Pancreas (tissue), 8 donors: ENCODE measurements around the gene C2CD4C. TPM values are rescaled to one million over a fixed set of nuclear protein-coding genes. Genes with fewer than 3 reads are reported as not detected.

ENCODE experiments used
- polyA plus RNA-seq, 2 donors: library from polyadenylated mRNA; stranded (reverse); fragments of 200-250 nt; gene quantifications; one replicate each; pipeline ENCODE4 v1.2.3, GENCODE V29; 2013
- total RNA-seq, 6 donors: library from RNA; stranded (reverse); fragmentation: NEBNext Ultra II Directional in 4 of 6; extraction: Animal tissue kit (Norgen Biotek cat#: 25700) in 4 of 6; gene quantifications; one replicate each; pipeline versions ENCODE4 v1.2.1 to v1.2.4, GENCODE V29; 2021 to 2023
- donor health status: healthy with polysubstance abuse.
- donor health status: DM: no; HTN: no; CAD: no; lungs with moderate emphysema.
- donor health status: DM: no; HTN: no; CAD: no.
- donor health status: Bipolar disorder and iron deficiency.
- donor health status: DM: yes; HTN: yes; CAD: no.
- donor health status: DM: no; HTN: no; CAD: no.
- donor health status: DM: no; HTN: no; CAD: no.
- donor health status: DM: yes; HTN: yes; CAD: no.

Gene C2CD4C
- total and polyA plus RNA-seq, 8 donors: 0.16 to 2.1 (median 0.90) TPM

Other genes with a start within 250 kb of the C2CD4C start
- gene PLPP2, start 117.7 kb downstream of the C2CD4C start, total RNA-seq: 10 to 100 TPM; 15.7 to 44.0 (median 24.8) TPM
- gene PLPP2, start 117.7 kb downstream of the C2CD4C start, polyA plus RNA-seq: 10 to 100 TPM; 67.3 to 93.8 TPM
- gene MIER2, start 64.4 kb downstream of the C2CD4C start, total RNA-seq: 10 to 100 TPM in 2 of 6 donors, 1 to 10 TPM in 4; 6.9 to 12.9 (median 8.8) TPM
- 10 to 100 TPM; 18.9 to 20.1 TPM for gene MIER2, start 64.4 kb downstream of the C2CD4C start, polyA plus RNA-seq
- gene SHC2, start 51.9 kb upstream of the C2CD4C start, total RNA-seq: 100 to 1,000 TPM in 3 of 6 donors, 10 to 100 TPM in 3; 76.2 to 130 (median 99.9) TPM
- gene SHC2, start 51.9 kb upstream of the C2CD4C start, polyA plus RNA-seq: 100 to 1,000 TPM; 257 to 382 TPM
- 1 to 10 TPM in 4 of 6 donors, under 1 TPM in 2; 0.66 to 4.2 (median 1.2) TPM for gene MADCAM1, start 87.3 kb upstream of the C2CD4C start, total RNA-seq
- gene MADCAM1, start 87.3 kb upstream of the C2CD4C start, polyA plus RNA-seq: 1 to 10 TPM; 2.5 to 7.5 TPM
- gene TPGS1, start 98.3 kb upstream of the C2CD4C start, total RNA-seq: 10 to 100 TPM in 4 of 6 donors, 1 to 10 TPM in 2; 8.8 to 16.2 (median 10.7) TPM
- 10 to 100 TPM; 14.3 to 29.7 TPM for gene TPGS1, start 98.3 kb upstream of the C2CD4C start, polyA plus RNA-seq
- gene CDC34, start 122.6 kb upstream of the C2CD4C start, total RNA-seq: 10 to 100 TPM; 26.2 to 49.4 (median 39.1) TPM
- gene CDC34, start 122.6 kb upstream of the C2CD4C start, polyA plus RNA-seq: 100 to 1,000 TPM in 1 of 2 donors, 10 to 100 TPM in 1; 80.0 to 107 TPM
- gene GZMM, start 134.9 kb upstream of the C2CD4C start, total RNA-seq: under 1 TPM in 4 of 6 donors, not detected in 2; 0.28 to 0.38 (median 0.33) TPM
- gene GZMM, start 134.9 kb upstream of the C2CD4C start, polyA plus RNA-seq: under 1 TPM; 0.31 to 0.38 TPM
- gene BSG, start 163.4 kb upstream of the C2CD4C start, total RNA-seq: 100 to 1,000 TPM; 122 to 200 (median 149) TPM
- 100 to 1,000 TPM; 210 to 256 TPM for gene BSG, start 163.4 kb upstream of the C2CD4C start, polyA plus RNA-seq
- under 1 TPM; 0.12 to 0.46 (median 0.18) TPM for gene HCN2, start 180.7 kb upstream of the C2CD4C start, total RNA-seq
- under 1 TPM; 0.27 to 0.82 TPM for gene HCN2, start 180.7 kb upstream of the C2CD4C start, polyA plus RNA-seq
- gene POLRMT, start 224.4 kb upstream of the C2CD4C start, total RNA-seq: 10 to 100 TPM; 19.3 to 34.7 (median 24.7) TPM
- gene POLRMT, start 224.4 kb upstream of the C2CD4C start, polyA plus RNA-seq: 100 to 1,000 TPM in 1 of 2 donors, 10 to 100 TPM in 1; 95.3 to 101 TPM
- gene FGF22, start 230.7 kb upstream of the C2CD4C start, total RNA-seq: under 1 TPM in 4 of 6 donors, not detected in 2; 0.12 to 0.25 (median 0.23) TPM
- gene FGF22, start 230.7 kb upstream of the C2CD4C start, polyA plus RNA-seq: under 1 TPM; 0.45 to 0.53 TPM